H1 (cell line): ENCODE data around the gene GNB1L. TPM values are rescaled to one million over a fixed set of nuclear protein-coding genes. Genes with fewer than 3 reads are reported as not detected.

Experiments used
- CTCF ChIA-PET: fragments of 300-600 bp; sonication (Branson Sonifier 250); formaldehyde crosslinking; loops from one replicate; lab custom pipeline; 2021; ENCODE audit not compliant: partially characterized antibody; lab: Charles Lee
- POLR2A ChIA-PET: fragments of 300-600 bp; sonication (Branson Sonifier 250); formaldehyde crosslinking; loops from one replicate; lab custom pipeline; 2021; ENCODE audit warnings: inconsistent platforms; ENCODE audit not compliant: partially characterized antibody; lab: Charles Lee
- DNase-seq, 2 experiments: peaks; one replicate each; pipeline versions ENCODE4 v3.0.0 to v3.0.0-alpha.2; 2010 to 2022; ENCODE audit warnings: low spot score in 2 of 2, low read depth in 1 of 2, mixed read lengths in 1 of 2
- FAIRE-seq: peaks from 2 replicates; lab custom pipeline; 2011; peaks lifted over from hg19 to GRCh38; lab: Jason Lieb, UNC
- H2AFZ ChIP-seq: 2 replicates; pipeline ENCODE4 v1.8.1; 2012; ENCODE audit warnings: low read length, inconsistent platforms
- H2AK5ac ChIP-seq: 2 replicates; pipeline ENCODE4 v1.6.1; 2013; ENCODE audit warnings: low read depth, low read length
- H2BK120ac ChIP-seq: replicated peaks from 2 replicates; pipeline ENCODE3; 2013; ENCODE audit warnings: low read depth, low read length, inconsistent platforms
- H2BK12ac ChIP-seq: 2 replicates; pipeline ENCODE4 v1.6.1; 2013; ENCODE audit warnings: low read depth, low read length
- H2BK15ac ChIP-seq: 2 replicates; pipeline ENCODE4 v1.6.1; 2013; ENCODE audit warnings: low read length
- H2BK20ac ChIP-seq: 2 replicates; pipeline ENCODE4 v1.6.1; 2013; ENCODE audit warnings: low read length
- H2BK5ac ChIP-seq: 2 replicates; pipeline ENCODE4 v1.6.1; 2013; ENCODE audit warnings: low read depth, low read length
- H3K14ac ChIP-seq: 2 replicates; pipeline ENCODE4 v1.6.1; 2013; ENCODE audit warnings: inconsistent platforms; ENCODE audit not compliant: insufficient read length
- H3K18ac ChIP-seq: 2 replicates; pipeline ENCODE4 v1.6.1; 2013; ENCODE audit warnings: low read length; ENCODE audit errors: extremely low read depth
- H3K23ac ChIP-seq: 2 replicates; pipeline ENCODE4 v1.6.1; 2013; ENCODE audit warnings: inconsistent platforms; ENCODE audit not compliant: insufficient read length
- H3K23me2 ChIP-seq: 2 replicates; pipeline ENCODE4 v1.6.1; 2013; ENCODE audit warnings: low read depth, low read length
- H3K27ac ChIP-seq: 2 replicates; pipeline ENCODE4 v1.6.1; 2011; ENCODE audit warnings: low read depth, low read length, inconsistent platforms
- H3K27me3 ChIP-seq, 4 experiments: replicated peaks in 1 of 4; 1 replicate in 1 of 4; 2 replicates in 3 of 4; pipeline versions ENCODE4 v1.6.1 to v1.8.1; 2011 to 2013; ENCODE audit warnings: low read length in 3 of 4, mild to moderate bottlenecking in 3 of 4, inconsistent platforms in 2 of 4, mixed read lengths in 2 of 4, moderate library complexity in 1 of 4; ENCODE audit not compliant: control insufficient read depth in 3 of 4, insufficient read depth in 3 of 4; ENCODE audit errors: extremely low read depth in 1 of 4
- H3K36me3 ChIP-seq, 4 experiments: 2 replicates each; pipeline versions ENCODE4 v1.6.1 to v1.8.1; 2011 to 2013; ENCODE audit warnings: mild to moderate bottlenecking in 4 of 4, low read length in 3 of 4, moderate library complexity in 2 of 4, control low read depth in 1 of 4, inconsistent platforms in 1 of 4; ENCODE audit not compliant: insufficient read depth in 4 of 4, control insufficient read depth in 2 of 4
- H3K4ac ChIP-seq: replicated peaks from 2 replicates; pipeline ENCODE3; 2013; ENCODE audit warnings: low read length, low read depth, mixed read lengths, inconsistent platforms; ENCODE audit not compliant: insufficient read length
- H3K4me1 ChIP-seq, 4 experiments: replicated peaks in 1 of 4; 1 replicate in 1 of 4; 2 replicates in 3 of 4; pipeline versions ENCODE4 v1.6.1 to v1.8.1; 2011 to 2013; ENCODE audit warnings: low read length in 3 of 4, inconsistent platforms in 2 of 4, mixed read lengths in 1 of 4; ENCODE audit not compliant: insufficient read depth in 4 of 4, control insufficient read depth in 3 of 4
- H3K4me2 ChIP-seq, 2 experiments: 2 replicates each; pipeline versions ENCODE4 v1.6.1 to v1.8.1; 2011 to 2013; ENCODE audit warnings: low read depth in 2 of 2, low read length in 2 of 2, control low read depth in 1 of 2, inconsistent platforms in 1 of 2, mild to moderate bottlenecking in 1 of 2; ENCODE audit not compliant: insufficient read depth in 1 of 2
- H3K4me3 ChIP-seq, 4 experiments: fragments of 200-600, 300-600 bp in 1 of 4; sonication (generic), shearing (Covaris generic), sonication (Bioruptor Twin) in 1 of 4; 2 replicates each; pipeline versions ENCODE4 v1.5.1 to v1.8.1; 2011 to 2016; ENCODE audit warnings: low read length in 4 of 4, low read depth in 3 of 4, control low read depth in 2 of 4, inconsistent platforms in 2 of 4, mild to moderate bottlenecking in 2 of 4, mixed read lengths in 1 of 4, moderate library complexity in 1 of 4; ENCODE audit not compliant: insufficient read depth in 2 of 4; ENCODE audit errors: extremely low read depth in 1 of 4
- H3K56ac ChIP-seq: replicated peaks from 2 replicates; pipeline ENCODE3; 2013; ENCODE audit warnings: low read depth, mild to moderate bottlenecking, mixed read lengths, low read length, inconsistent platforms; ENCODE audit not compliant: insufficient read length
- H3K79me1 ChIP-seq: 2 replicates; pipeline ENCODE4 v1.6.1; 2013; ENCODE audit warnings: low read depth, low read length, control low read depth
- H3K79me2 ChIP-seq, 2 experiments: 2 replicates each; pipeline versions ENCODE4 v1.6.1 to v1.8.1; 2012 to 2013; ENCODE audit warnings: low read length in 2 of 2, mild to moderate bottlenecking in 2 of 2, inconsistent platforms in 1 of 2; ENCODE audit not compliant: insufficient read depth in 2 of 2, control insufficient read depth in 1 of 2
- H3K9ac ChIP-seq, 4 experiments: replicated peaks in 1 of 4; 1 replicate in 1 of 4; 2 replicates in 3 of 4; pipeline versions ENCODE4 v1.6.1 to v1.8.1; 2011 to 2013; ENCODE audit warnings: low read depth in 3 of 4, low read length in 3 of 4, control low read depth in 2 of 4, mild to moderate bottlenecking in 2 of 4, moderate library complexity in 2 of 4, inconsistent platforms in 1 of 4; ENCODE audit errors: extremely low read depth in 1 of 4
- H3K9me3 ChIP-seq, 2 experiments: 2 replicates each; pipeline versions ENCODE4 v1.6.1 to v1.8.1; 2012 to 2013; ENCODE audit warnings: mild to moderate bottlenecking in 2 of 2, moderate library complexity in 2 of 2, control low read depth in 1 of 2, inconsistent platforms in 1 of 2, low read depth in 1 of 2, low read length in 1 of 2, mixed read lengths in 1 of 2; ENCODE audit not compliant: insufficient read depth in 2 of 2
- H4K20me1 ChIP-seq, 2 experiments: replicated peaks in 1 of 2; 2 replicates each; pipeline versions ENCODE3 to v1.8.1; 2011 to 2013; ENCODE audit warnings: inconsistent platforms in 2 of 2, low read length in 2 of 2, mild to moderate bottlenecking in 1 of 2; ENCODE audit not compliant: insufficient read depth in 2 of 2, control insufficient read depth in 1 of 2
- H4K5ac ChIP-seq: 2 replicates; pipeline ENCODE4 v1.6.1; 2013; ENCODE audit warnings: low read length, low read depth, mixed read lengths, inconsistent platforms; ENCODE audit not compliant: insufficient read length
- H4K8ac ChIP-seq: 2 replicates; pipeline ENCODE4 v1.8.0; 2013; ENCODE audit warnings: mild to moderate bottlenecking, moderate library complexity, low read length, inconsistent platforms; ENCODE audit not compliant: insufficient read depth; ENCODE audit errors: extremely low read depth
- H4K91ac ChIP-seq: replicated peaks from 2 replicates; pipeline ENCODE3; 2013; ENCODE audit warnings: low read length, mixed read lengths, inconsistent platforms; ENCODE audit not compliant: insufficient read length
- ASH2L ChIP-seq: fragments of 200-600, 300-600 bp; sonication (generic); IDR thresholded peaks from one replicate; pipeline ENCODE4 v1.7.1; 2017; ENCODE audit warnings: low read length
- ATF3 ChIP-seq: IDR thresholded peaks from 2 replicates; pipeline ENCODE4 v1.6.1; 2011; ENCODE audit warnings: low read depth, mild to moderate bottlenecking, low read length; ENCODE audit not compliant: insufficient read depth
- BCL11A ChIP-seq, 2 experiments: IDR thresholded peaks; one replicate each; pipeline ENCODE4 v1.6.1; 2011; ENCODE audit warnings: low read depth in 2 of 2, low read length in 2 of 2, mild to moderate bottlenecking in 2 of 2
- CBX5 ChIP-seq: fragments of 300-800, 300-1000 bp; sonication (generic); IDR thresholded peaks from 2 replicates; pipeline ENCODE4 v1.7.1; 2016; ENCODE audit warnings: antibody characterized with exemption, low read length, low read depth
- CBX8 ChIP-seq: fragments of 300-800, 300-1000 bp; sonication (generic); IDR thresholded peaks from 2 replicates; pipeline ENCODE4 v1.7.1; 2016; ENCODE audit warnings: low read depth, low read length, borderline replicate concordance
- CEBPB ChIP-seq: IDR thresholded peaks from 2 replicates; pipeline ENCODE4 v1.6.1; 2012; ENCODE audit warnings: low read depth, low read length
- KDM1A ChIP-seq: fragments of 200-600, 300-600 bp; sonication (generic); IDR thresholded peaks from 2 replicates; pipeline ENCODE4 v1.7.1; 2016; ENCODE audit warnings: mild to moderate bottlenecking, low read length, borderline replicate concordance
- KDM4A ChIP-seq: IDR thresholded peaks from one replicate; pipeline ENCODE4 v1.7.1; 2012; ENCODE audit warnings: low read depth, mild to moderate bottlenecking, moderate library complexity, low read length, inconsistent platforms; ENCODE audit not compliant: severe bottlenecking
- NRF1 ChIP-seq: IDR thresholded peaks from 2 replicates; pipeline ENCODE4 v1.6.1; 2011; ENCODE audit warnings: mild to moderate bottlenecking, low read depth, low read length, improper control_type of control experiment
- RFX5 ChIP-seq: IDR thresholded peaks from 2 replicates; pipeline ENCODE4 v1.6.1; 2011; ENCODE audit warnings: low read depth, low read length, improper control_type of control experiment, borderline replicate concordance
- SAP30 ChIP-seq: fragments of 300-600 bp; sonication (generic); IDR thresholded peaks from 2 replicates; pipeline ENCODE4 v1.7.1; 2012; ENCODE audit warnings: low read length, moderate library complexity, mild to moderate bottlenecking, inconsistent platforms; ENCODE audit not compliant: insufficient read depth, insufficient replicate concordance
- SP2 ChIP-seq: IDR thresholded peaks from 2 replicates; pipeline ENCODE4 v1.6.1; 2012; ENCODE audit warnings: mild to moderate bottlenecking, low read length, inconsistent platforms
- TEAD4 ChIP-seq: IDR thresholded peaks from 2 replicates; pipeline ENCODE4 v1.6.1; 2012; ENCODE audit warnings: low read depth, low read length, inconsistent platforms, mixed read lengths
- YY1 ChIP-seq: IDR thresholded peaks from 2 replicates; pipeline ENCODE4 v1.6.1; 2011; ENCODE audit warnings: low read depth, mild to moderate bottlenecking, low read length
- WGBS, 2 experiments: shearing (Covaris generic) in 1 of 2; methylation state at CpG; one replicate each; pipeline versions ENCODE4 v1.1.6 to v1.1.7; 2013 to 2015; ENCODE audit warnings: low lambda C conversion rate in 2 of 2, mixed read lengths in 2 of 2, inconsistent platforms in 1 of 2, low coverage in 1 of 2, missing lambda C conversion rate in 1 of 2; ENCODE audit not compliant: insufficient replicate concordance in 2 of 2, insufficient coverage in 1 of 2, insufficient read length in 1 of 2; ENCODE audit errors: extremely low coverage in 1 of 2, missing lambda C conversion rate in 1 of 2; 5-methylcytosine and 5-hydroxymethylcytosine counted together
- polyA plus RNA-seq, 7 experiments: library from polyadenylated mRNA; depleted of rRNA in 3 of 7; stranded (reverse) in 5 of 7; unstranded in 2 of 7; fragments of >200 nt in 5 of 7; fragments of 200-250 nt in 2 of 7; gene quantifications; 1 replicate in 5 of 7; 2 replicates in 1 of 7; 4 replicates in 1 of 7; pipeline versions ENCODE4 v1.2.1 to v1.2.3, GENCODE V29; 2011 to 2013; ENCODE audit warnings: missing spikeins in 2 of 7, mixed read lengths in 2 of 7
- total RNA-seq: library from RNA; stranded (reverse); fragmentation: NEBNext Ultra II Directional; extraction: Animal tissue kit (Norgen Biotek cat#: 25700); gene quantifications from 2 replicates; pipeline ENCODE4 v1.2.1, GENCODE V29; 2021

The GNB1L gene
- total and polyA plus RNA-seq, 2 of the 8 experiments (the other 6 are each of a cell fraction or from before 2014, with no cell fraction given), result 14.0 to 15.6 TPM

GRCh38 chr22:19749876-19750275, 104.8 kb downstream of the GNB1L start:
- Histone ChIP-seq H3K27ac (no peak overlapping the region), H3K9me3 (no peaks in the 10 kb centered on the region), H4K5ac (no peak overlapping the region), H3K23ac (no peak overlapping the region), H2BK120ac (no peak overlapping the region), H3K4me3 (no peak overlapping the region), H2BK12ac (peak overlapping the region; percentile 39; the same call in 1 of the 2 replicates), H3K36me3 (no peaks in the 10 kb centered on the region), H3K4me1 (peaks cover 0 to 10% (median 5%) of the 10 kb centered on the region in 4 experiments; a peak in 3 of 7 replicates), H3K79me1 (no peaks in the 10 kb centered on the region), H3K4ac (no peak overlapping the region), H3K27me3 (peaks cover 17 to 30% (median 26%) of the 10 kb centered on the region in 4 experiments), H3K18ac (no peak overlapping the region), H3K23me2 (no peaks in the 10 kb centered on the region; the same call in 1 of the 2 replicates), H2BK20ac (no peak overlapping the region), H2BK5ac (0 out of 2 replicates have a peak overlapping the region, but pooled peaks have one; percentile 35), H2AFZ (no peak overlapping the region), H2BK15ac (no peak overlapping the region), H3K14ac (no peak overlapping the region), H3K56ac (no peak overlapping the region), H4K8ac (no peak overlapping the region; the same call in 1 of the 2 replicates), H4K20me1 (peaks cover 2 to 8% of the 10 kb centered on the region in 2 experiments), H3K9ac (no peak overlapping the region), H3K4me2 (no peak overlapping the region), H2AK5ac (no peak overlapping the region), H4K91ac (no peak overlapping the region), H3K79me2 (no peaks in the 10 kb centered on the region)
- ChIA-PET CTCF (interaction anchor here (0.9 to 16.5 kb wide), 4 partner anchors 14 to 26 kb away, joined by 3 to 168 read pairs (median 4); partner anchors contain the start of gene GP1BB), POLR2A (interaction anchor here (1.2 kb wide), 1 partner anchor 12 kb away, joined by 4 read pairs; no protein-coding TSS in a partner anchor)
- FAIRE-seq, result no peak
- no peak for DNase-seq
- WGBS, 2 experiments, result 84% methylated on average over 5 of the region's 12 CpGs; no CpG with 5 or more reads in 1 of the 2 experiments
- TF ChIP-seq BCL11A (IDR thresholded peaks at IDR 0.05; ENCODE audit: low read depth in 2 of 2, low read length in 2 of 2) (no peak), ASH2L (no peak), RFX5 (no peak), KDM1A (no peak), ATF3 (no peak), CBX8 (no peak), TEAD4 (no peak), SP2 (no peak), NRF1 (no peak), SAP30 (no peak), KDM4A (no peak), YY1 (no peak), CBX5 (no peak), CEBPB (no peak)
